GM19099 (cell line): ENCODE data around the gene VRK1.

ENCODE experiments used
- POLR2A ChIP-seq: IDR thresholded peaks from 3 replicates; pipeline ENCODE4 v1.6.1; 2011; ENCODE audit warnings: low read depth; ENCODE audit not compliant: insufficient read length; ENCODE audit errors: extremely low read depth

VRK1 gene

GRCh38 chr14:96803958-96804357 lies 6.8 kb downstream of the VRK1 start:
- no peak for TF ChIP-seq POLR2A

GRCh38 chr14:96804895-96805294 lies 7.7 kb downstream of the VRK1 start:
- TF ChIP-seq POLR2A, result no peak

GRCh38 chr14:96805956-96806355 lies 8.8 kb downstream of the VRK1 start:
- TF ChIP-seq POLR2A, result no peak

- TF ChIP-seq POLR2A, result no peak
Observed at GRCh38 chr14:96806836-96807235, 9.7 kb downstream of the VRK1 start.

- no peak for TF ChIP-seq POLR2A
Observed at GRCh38 chr14:96808619-96809406, 11.6 kb downstream of the VRK1 start.

- TF ChIP-seq POLR2A, result no peak
Observed at GRCh38 chr14:96811265-96811664, 14.1 kb downstream of the VRK1 start.

- no peak for TF ChIP-seq POLR2A
Observed at GRCh38 chr14:96811985-96812667, 14.9 kb downstream of the VRK1 start.

GRCh38 chr14:96816281-96816680 lies 19.1 kb downstream of the VRK1 start:
- TF ChIP-seq POLR2A, result no peak

GRCh38 chr14:96817750-96818666 lies 20.8 kb downstream of the VRK1 start:
- no peak for TF ChIP-seq POLR2A

- TF ChIP-seq POLR2A, result no peak
Observed at GRCh38 chr14:96821501-96821900, 24.3 kb downstream of the VRK1 start.

GRCh38 chr14:96823652-96824051 lies 26.5 kb downstream of the VRK1 start:
- no peak for TF ChIP-seq POLR2A

GRCh38 chr14:96824283-96824682 lies 27.1 kb downstream of the VRK1 start:
- no peak for TF ChIP-seq POLR2A

- TF ChIP-seq POLR2A, result no peak
Observed at GRCh38 chr14:96826818-96827217, 29.6 kb downstream of the VRK1 start.

- TF ChIP-seq POLR2A, result no peak
Observed at GRCh38 chr14:96827290-96827689, 30.1 kb downstream of the VRK1 start.

- no peak for TF ChIP-seq POLR2A
Observed at GRCh38 chr14:96829791-96830190, 32.6 kb downstream of the VRK1 start.
